HG02852 (cell line): ENCODE results near the gene SLC22A2.

Experiments
- ATAC-seq: cut with Tn5 transposase; IDR thresholded peaks from one replicate; pipeline ENCODE4 v1.9.1; 2021; ENCODE audit warnings: mild to moderate bottlenecking, moderate library complexity; ENCODE audit not compliant: unreplicated experiment

SLC22A2 gene

GRCh38 chr6:160218810-160219209 is 39.8 kb downstream of the SLC22A2 start:
- ATAC-seq = no peak

GRCh38 chr6:160217863-160218262 is 40.8 kb downstream of the SLC22A2 start:
- no peak for ATAC-seq

GRCh38 chr6:160217073-160217472 is 41.5 kb downstream of the SLC22A2 start:
- ATAC-seq = no peak

GRCh38 chr6:160215232-160215631 is 43.4 kb downstream of the SLC22A2 start:
- no peak for ATAC-seq

GRCh38 chr6:160207618-160208017 is 51.0 kb downstream of the SLC22A2 start:
- ATAC-seq = no peak

GRCh38 chr6:160204710-160205109 is 53.9 kb downstream of the SLC22A2 start:
- ATAC-seq = no peak

GRCh38 chr6:160203953-160204352 is 54.7 kb downstream of the SLC22A2 start:
- ATAC-seq = no peak

- no peak for ATAC-seq
Observed at GRCh38 chr6:160203522-160203921, 55.1 kb downstream of the SLC22A2 start.

- no peak for ATAC-seq
Observed at GRCh38 chr6:160203076-160203475, 55.5 kb downstream of the SLC22A2 start.

- no peak for ATAC-seq
Observed at GRCh38 chr6:160202411-160202810, 56.2 kb downstream of the SLC22A2 start.

GRCh38 chr6:160201061-160201460 is 57.6 kb downstream of the SLC22A2 start:
- ATAC-seq = no peak

- no peak for ATAC-seq
Observed at GRCh38 chr6:160198606-160199211, 59.9 kb downstream of the SLC22A2 start.

GRCh38 chr6:160197662-160198061 is 61.0 kb downstream of the SLC22A2 start:
- ATAC-seq = no peak

GRCh38 chr6:160194808-160195207 is 63.8 kb downstream of the SLC22A2 start:
- ATAC-seq = no peak

GRCh38 chr6:160192840-160193239 is 65.8 kb downstream of the SLC22A2 start:
- ATAC-seq = no peak

GRCh38 chr6:160190973-160191372 is 67.6 kb downstream of the SLC22A2 start:
- no peak for ATAC-seq

- no peak for ATAC-seq
Observed at GRCh38 chr6:160190081-160190480, 68.5 kb downstream of the SLC22A2 start.

- no peak for ATAC-seq
Observed at GRCh38 chr6:160188773-160189172, 69.8 kb downstream of the SLC22A2 start.

GRCh38 chr6:160180706-160181105 is 77.9 kb downstream of the SLC22A2 start:
- no peak for ATAC-seq

- no peak for ATAC-seq
Observed at GRCh38 chr6:160178271-160178670, 80.3 kb downstream of the SLC22A2 start.

- no peak for ATAC-seq
Observed at GRCh38 chr6:160177220-160177619, 81.4 kb downstream of the SLC22A2 start.

GRCh38 chr6:160174681-160175080 is 83.9 kb downstream of the SLC22A2 start:
- ATAC-seq = no peak

- ATAC-seq = no peak
Observed at GRCh38 chr6:160173806-160174527, 84.7 kb downstream of the SLC22A2 start.
